ENCODE results near the gene KLHL13. TPM values are rescaled to one million over a fixed set of nuclear protein-coding genes. Genes with fewer than 3 reads are reported as not detected.
A peak's percentile ranks its signal among the peaks of the same experiment; 100 is the strongest.

The KLHL13 gene
- total RNA-seq, 3 donors from 2014 or later: 1.6 to 21.3 (median 20.2) TPM

- Histone ChIP-seq H3K4me3 (no peak overlapping the region), H3K36me3 (no peaks in the 10 kb centered on the region), H3K27me3 (no peaks in the 10 kb centered on the region), H3K27ac (no peak overlapping the region), H3K9me3 (no peaks in the 10 kb centered on the region), H3K4me1 (no peaks in the 10 kb centered on the region)
- intact Hi-C loops (cut with DNase I; ENCODE audit: low total_unique reads): no loop called here
- TF ChIP-seq, protein P1, sequence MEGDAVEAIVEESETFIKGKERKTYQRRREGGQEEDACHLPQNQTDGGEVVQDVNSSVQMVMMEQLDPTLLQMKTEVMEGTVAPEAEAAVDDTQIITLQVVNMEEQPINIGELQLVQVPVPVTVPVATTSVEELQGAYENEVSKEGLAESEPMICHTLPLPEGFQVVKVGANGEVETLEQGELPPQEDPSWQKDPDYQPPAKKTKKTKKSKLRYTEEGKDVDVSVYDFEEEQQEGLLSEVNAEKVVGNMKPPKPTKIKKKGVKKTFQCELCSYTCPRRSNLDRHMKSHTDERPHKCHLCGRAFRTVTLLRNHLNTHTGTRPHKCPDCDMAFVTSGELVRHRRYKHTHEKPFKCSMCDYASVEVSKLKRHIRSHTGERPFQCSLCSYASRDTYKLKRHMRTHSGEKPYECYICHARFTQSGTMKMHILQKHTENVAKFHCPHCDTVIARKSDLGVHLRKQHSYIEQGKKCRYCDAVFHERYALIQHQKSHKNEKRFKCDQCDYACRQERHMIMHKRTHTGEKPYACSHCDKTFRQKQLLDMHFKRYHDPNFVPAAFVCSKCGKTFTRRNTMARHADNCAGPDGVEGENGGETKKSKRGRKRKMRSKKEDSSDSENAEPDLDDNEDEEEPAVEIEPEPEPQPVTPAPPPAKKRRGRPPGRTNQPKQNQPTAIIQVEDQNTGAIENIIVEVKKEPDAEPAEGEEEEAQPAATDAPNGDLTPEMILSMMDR (IDR thresholded peaks at IDR 0.05): no peak
- TF ChIP-seq POLR2A (IDR thresholded peaks at IDR 0.05) (no peak), POLR2AphosphoS5 (IDR thresholded peaks at IDR 0.05) (no peak)
- no peak for DNase-seq (ENCODE audit: low spot score in 2 of 2)
Measured at GRCh38 chrX:117987373-117987772, 129.2 kb downstream of the KLHL13 start.

DNA sequence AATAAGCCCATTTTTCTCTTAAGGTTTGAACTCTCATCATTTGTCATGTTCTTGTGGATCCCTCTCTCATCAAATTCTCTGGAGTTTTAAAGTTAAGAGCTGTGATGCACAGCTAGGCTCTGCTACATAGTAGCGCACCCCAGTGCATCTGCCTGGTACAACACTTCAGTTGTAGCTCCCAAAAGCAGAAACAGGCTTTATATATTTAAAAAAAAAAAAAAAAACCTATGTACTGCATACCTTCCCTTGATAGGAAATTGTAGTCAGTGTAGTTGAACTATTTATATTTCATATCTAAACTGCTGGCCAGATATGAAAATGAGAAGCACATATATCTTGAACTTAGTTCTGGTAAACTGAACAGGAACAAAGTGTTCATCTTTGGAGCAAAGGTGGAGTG, 131.4 kb downstream of the KLHL13 start:
- Histone ChIP-seq H3K27me3 (no peaks in the 10 kb centered on the region), H3K27ac (no peak overlapping the region), H3K4me3 (no peak overlapping the region), H3K4me1 (no peaks in the 10 kb centered on the region), H3K9me3 (no peaks in the 10 kb centered on the region), H3K36me3 (no peaks in the 10 kb centered on the region)
- DNase-seq (ENCODE audit: low spot score in 2 of 2): no peak
- intact Hi-C loops (cut with DNase I; ENCODE audit: low total_unique reads): no loop called here
- TF ChIP-seq, protein P1 (IDR thresholded peaks at IDR 0.05): no peak
- TF ChIP-seq POLR2A (IDR thresholded peaks at IDR 0.05) (no peak), POLR2AphosphoS5 (IDR thresholded peaks at IDR 0.05) (no peak)

GRCh38 chrX:117982694-117983392, 133.8 kb downstream of the KLHL13 start:
- no peak for TF ChIP-seq POLR2A (IDR thresholded peaks at IDR 0.05)
- TF ChIP-seq POLR2AphosphoS5 (IDR thresholded peaks at IDR 0.05): no peak
- TF ChIP-seq, protein P1 (IDR thresholded peaks at IDR 0.05): no peak
- H3K27ac ChIP-seq: peak overlapping the region in 1 of 2 donors; percentile 22
- no peak for DNase-seq (ENCODE audit: low spot score in 2 of 2)
- intact Hi-C loops (cut with DNase I; ENCODE audit: low total_unique reads): no loop called here
- H3K4me3 ChIP-seq: no peak overlapping the region
- no peaks in the 10 kb centered on the region for H3K27me3 ChIP-seq
- no peaks in the 10 kb centered on the region for H3K9me3 ChIP-seq
- no peaks in the 10 kb centered on the region for H3K4me1 ChIP-seq
- no peaks in the 10 kb centered on the region for H3K36me3 ChIP-seq

- Histone ChIP-seq H3K9me3 (no peaks in the 10 kb centered on the region), H3K27me3 (no peaks in the 10 kb centered on the region), H3K4me1 (no peaks in the 10 kb centered on the region), H3K36me3 (no peaks in the 10 kb centered on the region), H3K27ac (no peak overlapping the region), H3K4me3 (no peak overlapping the region)
- no peak for DNase-seq (ENCODE audit: low spot score in 2 of 2)
- intact Hi-C loops (cut with DNase I; ENCODE audit: low total_unique reads): no loop called here
- TF ChIP-seq POLR2A (IDR thresholded peaks at IDR 0.05): no peak
- TF ChIP-seq, protein P1 (IDR thresholded peaks at IDR 0.05): no peak
Measured at GRCh38 chrX:117978402-117978801, 138.2 kb downstream of the KLHL13 start.

GRCh38 chrX:117977526-117977925, 139.1 kb downstream of the KLHL13 start:
- H3K4me1 ChIP-seq: no peaks in the 10 kb centered on the region
- H3K27ac ChIP-seq: no peak overlapping the region
- H3K4me3 ChIP-seq: no peak overlapping the region
- TF ChIP-seq, protein P1 (IDR thresholded peaks at IDR 0.05): no peak
- no peak for TF ChIP-seq POLR2AphosphoS5 (IDR thresholded peaks at IDR 0.05)
- no peak for TF ChIP-seq POLR2A (IDR thresholded peaks at IDR 0.05)
- no peak for DNase-seq (ENCODE audit: low spot score in 2 of 2)
- no peaks in the 10 kb centered on the region for H3K9me3 ChIP-seq
- no peaks in the 10 kb centered on the region for H3K27me3 ChIP-seq
- no peaks in the 10 kb centered on the region for H3K36me3 ChIP-seq
- intact Hi-C loops (cut with DNase I; ENCODE audit: low total_unique reads): no loop called here

All from breast epithelium (tissue), 4 donors.